ENCODE results near the gene SERAC1. TPM values are rescaled to one million over a fixed set of nuclear protein-coding genes. Genes with fewer than 3 reads are reported as not detected.
"Not testable (repeated sequence)": the region's sequence is repeated elsewhere in the genome, so short reads cannot be mapped to it uniquely, and the experiment has no call there.

SERAC1 gene
- total RNA-seq = 9.2 and 9.5 TPM in 2 replicates

- H3K4me3 ChIP-seq (ENCODE audit: low read depth, low read length) = peak within 1 kb of the TSS; percentile 96
- H3K27me3 ChIP-seq (ENCODE audit: control insufficient read depth, insufficient read depth, low read length) = no peaks in the 10 kb centered on the region
- DNase-seq (ENCODE audit: low read depth) = no peak
- H3K36me3 ChIP-seq (ENCODE audit: control insufficient read depth, insufficient read depth, low read length) = no peaks in the 10 kb centered on the region
- TF ChIP-seq CTCF (IDR thresholded peaks at IDR 0.05; ENCODE audit: insufficient read depth, low read length, poor library complexity, severe bottlenecking) = no peak
These were observed at the start of gene SERAC1 for GRCh38 chr6:158168040-158168289. Gene SERAC1 (minus strand): TSS chr6:158168262. CDS start chr6:158158363, 9,899 bp downstream.

GRCh38 chr6:158213925-158214674 lies 46.0 kb upstream of the SERAC1 start:
- TF ChIP-seq CTCF (IDR thresholded peaks at IDR 0.05; ENCODE audit: insufficient read depth, low read length, poor library complexity, severe bottlenecking) = peak; percentile 76
- peak; percentile 41 for DNase-seq (ENCODE audit: low read depth)
- no peaks in the 10 kb centered on the region for H3K27me3 ChIP-seq (ENCODE audit: control insufficient read depth, insufficient read depth, low read length)
- no peak overlapping the region for H3K4me3 ChIP-seq (ENCODE audit: low read depth, low read length)
- H3K36me3 ChIP-seq (ENCODE audit: control insufficient read depth, insufficient read depth, low read length) = no peaks in the 10 kb centered on the region

- H3K27me3 ChIP-seq (ENCODE audit: control insufficient read depth, insufficient read depth, low read length) = no peaks in the 10 kb centered on the region
- DNase-seq (ENCODE audit: low read depth) = no peak
- H3K4me3 ChIP-seq (ENCODE audit: low read depth, low read length) = no peak overlapping the region
- H3K36me3 ChIP-seq (ENCODE audit: control insufficient read depth, insufficient read depth, low read length) = no peaks in the 10 kb centered on the region
- TF ChIP-seq CTCF (IDR thresholded peaks at IDR 0.05; ENCODE audit: insufficient read depth, low read length, poor library complexity, severe bottlenecking) = no peak
These were observed 43.4 kb upstream of the SERAC1 start for GRCh38 chr6:158211273-158212055.

DNA sequence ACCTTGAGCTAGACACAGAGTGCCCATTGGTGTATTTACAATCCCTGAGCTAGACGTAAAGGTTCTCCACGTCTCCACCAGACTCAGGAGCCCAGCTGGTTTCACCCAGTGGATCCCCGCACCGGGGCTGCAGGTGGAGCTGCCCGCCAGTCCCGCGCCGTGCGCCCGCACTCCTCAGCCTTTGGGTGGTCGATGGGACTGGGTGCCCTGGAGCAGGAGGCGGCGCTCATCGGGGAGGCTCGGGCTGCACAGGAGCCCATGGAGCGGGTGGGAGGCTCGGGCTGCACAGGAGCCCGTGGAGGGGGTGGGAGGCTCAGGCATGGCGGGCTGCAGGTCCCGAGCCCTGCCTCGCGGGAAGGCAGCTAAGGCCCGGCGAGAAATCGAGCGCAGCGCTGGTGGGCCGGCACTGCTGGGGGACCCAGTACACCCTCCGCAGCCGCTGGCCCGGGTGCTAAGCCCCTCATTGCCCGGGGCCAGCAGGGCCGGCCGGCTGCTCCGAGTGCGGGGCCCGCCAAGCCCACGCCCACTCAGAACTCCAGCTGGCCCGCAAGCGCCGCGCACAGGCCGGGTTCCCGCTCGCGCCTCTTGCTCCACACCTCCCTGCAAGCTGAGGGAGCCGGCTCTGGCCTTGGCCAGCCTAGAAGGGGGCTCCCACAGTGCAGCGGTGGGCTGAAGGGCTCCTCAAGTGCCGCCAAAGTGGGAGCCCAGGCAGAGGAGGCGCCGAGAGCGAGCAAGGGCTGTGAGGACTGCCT lies 41.7 kb upstream of the SERAC1 start:
- not testable (repeated sequence) for DNase-seq (ENCODE audit: low read depth); H3K4me3 ChIP-seq (ENCODE audit: low read depth, low read length); H3K27me3 ChIP-seq (ENCODE audit: control insufficient read depth, insufficient read depth, low read length); H3K36me3 ChIP-seq (ENCODE audit: control insufficient read depth, insufficient read depth, low read length)

- DNase-seq (ENCODE audit: low read depth); H3K36me3 ChIP-seq (ENCODE audit: control insufficient read depth, insufficient read depth, low read length): not testable (repeated sequence)
These were observed 40.4 kb upstream of the SERAC1 start for GRCh38 chr6:158208226-158209030.

GRCh38 chr6:158207422-158207788 lies 39.3 kb upstream of the SERAC1 start:
- DNase-seq (ENCODE audit: low read depth) = peak; percentile 16
- no peak for TF ChIP-seq CTCF (IDR thresholded peaks at IDR 0.05; ENCODE audit: insufficient read depth, low read length, poor library complexity, severe bottlenecking)
- no peaks in the 10 kb centered on the region for H3K27me3 ChIP-seq (ENCODE audit: control insufficient read depth, insufficient read depth, low read length)
- no peak overlapping the region for H3K4me3 ChIP-seq (ENCODE audit: low read depth, low read length)
- no peaks in the 10 kb centered on the region for H3K36me3 ChIP-seq (ENCODE audit: control insufficient read depth, insufficient read depth, low read length)

More at GRCh38 chr6:158208226-158209030, 40.4 kb upstream of the SERAC1 start:
- H3K27me3 ChIP-seq (ENCODE audit: control insufficient read depth, insufficient read depth, low read length); H3K4me3 ChIP-seq (ENCODE audit: low read depth, low read length): not testable (repeated sequence)
